ENCODE measurements around the gene TTC12. TPM values are rescaled to one million over a fixed set of nuclear protein-coding genes. Genes with fewer than 3 reads are reported as not detected.

TTC12 gene
- total RNA-seq, 1 donor from 2014 or later, result 17.6 TPM

DNA sequence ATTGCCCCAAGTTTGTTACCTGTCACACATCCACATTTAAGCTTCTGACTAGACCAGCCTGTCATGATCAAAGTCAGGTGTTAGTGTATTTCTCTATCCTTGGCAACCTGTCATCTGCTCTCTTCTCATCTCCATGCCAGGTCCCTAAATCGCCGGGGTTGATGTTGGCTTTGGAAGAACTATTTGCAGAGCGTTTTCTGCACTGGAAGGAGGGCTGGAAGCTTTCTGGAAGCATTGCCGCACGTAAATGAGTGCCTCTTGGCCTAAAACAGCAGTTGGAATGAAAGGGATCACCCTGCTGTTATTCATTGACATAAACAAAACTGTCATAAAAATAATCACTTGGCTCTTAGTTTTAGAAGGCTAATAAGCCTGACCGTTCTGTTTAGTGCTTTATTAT lies 1.4 kb downstream of the TTC12 start:
- Histone ChIP-seq H3K4me3 (no peak overlapping the region), H3K4me1 (peaks cover 16% of the 10 kb centered on the region), H3K27me3 (ENCODE audit: low read depth) (no peaks in the 10 kb centered on the region), H3K36me3 (no peaks in the 10 kb centered on the region), H3K9me3 (no peaks in the 10 kb centered on the region), H3K27ac (no peak overlapping the region)
- intact Hi-C loops (cut with DNase I), result no loop called here
- ATAC-seq (no peak), DNase-seq (no peak)
- TF ChIP-seq, protein P1, sequence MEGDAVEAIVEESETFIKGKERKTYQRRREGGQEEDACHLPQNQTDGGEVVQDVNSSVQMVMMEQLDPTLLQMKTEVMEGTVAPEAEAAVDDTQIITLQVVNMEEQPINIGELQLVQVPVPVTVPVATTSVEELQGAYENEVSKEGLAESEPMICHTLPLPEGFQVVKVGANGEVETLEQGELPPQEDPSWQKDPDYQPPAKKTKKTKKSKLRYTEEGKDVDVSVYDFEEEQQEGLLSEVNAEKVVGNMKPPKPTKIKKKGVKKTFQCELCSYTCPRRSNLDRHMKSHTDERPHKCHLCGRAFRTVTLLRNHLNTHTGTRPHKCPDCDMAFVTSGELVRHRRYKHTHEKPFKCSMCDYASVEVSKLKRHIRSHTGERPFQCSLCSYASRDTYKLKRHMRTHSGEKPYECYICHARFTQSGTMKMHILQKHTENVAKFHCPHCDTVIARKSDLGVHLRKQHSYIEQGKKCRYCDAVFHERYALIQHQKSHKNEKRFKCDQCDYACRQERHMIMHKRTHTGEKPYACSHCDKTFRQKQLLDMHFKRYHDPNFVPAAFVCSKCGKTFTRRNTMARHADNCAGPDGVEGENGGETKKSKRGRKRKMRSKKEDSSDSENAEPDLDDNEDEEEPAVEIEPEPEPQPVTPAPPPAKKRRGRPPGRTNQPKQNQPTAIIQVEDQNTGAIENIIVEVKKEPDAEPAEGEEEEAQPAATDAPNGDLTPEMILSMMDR (IDR thresholded peaks at IDR 0.05), result no peak

DNA sequence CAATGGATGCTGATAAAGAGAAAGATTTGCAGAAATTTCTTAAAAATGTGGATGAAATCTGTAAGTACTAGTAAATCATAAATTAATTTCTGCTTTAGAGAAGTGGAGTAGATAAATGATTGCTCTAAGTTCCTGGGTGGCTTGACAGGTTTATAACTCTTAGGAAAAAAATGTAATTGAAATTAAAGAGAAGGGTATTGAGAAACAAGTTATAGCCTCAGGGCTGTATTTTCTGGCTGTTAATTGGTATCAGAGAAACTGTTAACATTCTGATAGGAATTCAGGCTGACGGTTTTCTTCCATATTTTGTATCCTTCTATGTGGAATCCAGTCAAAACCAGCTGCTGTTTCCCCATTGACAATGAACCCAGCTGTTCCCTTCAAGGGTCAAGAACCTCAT lies 1.9 kb downstream of the TTC12 start:
- H3K36me3 ChIP-seq, result no peaks in the 10 kb centered on the region
- H3K27ac ChIP-seq, result no peak overlapping the region
- H3K9me3 ChIP-seq, result no peaks in the 10 kb centered on the region
- ATAC-seq (no peak), DNase-seq (no peak)
- TF ChIP-seq, protein P1 (IDR thresholded peaks at IDR 0.05), result no peak
- intact Hi-C loops (cut with DNase I), result no loop called here
- no peak overlapping the region for H3K4me3 ChIP-seq
- peaks cover 16% of the 10 kb centered on the region for H3K4me1 ChIP-seq
- H3K27me3 ChIP-seq (ENCODE audit: low read depth), result no peaks in the 10 kb centered on the region

DNA sequence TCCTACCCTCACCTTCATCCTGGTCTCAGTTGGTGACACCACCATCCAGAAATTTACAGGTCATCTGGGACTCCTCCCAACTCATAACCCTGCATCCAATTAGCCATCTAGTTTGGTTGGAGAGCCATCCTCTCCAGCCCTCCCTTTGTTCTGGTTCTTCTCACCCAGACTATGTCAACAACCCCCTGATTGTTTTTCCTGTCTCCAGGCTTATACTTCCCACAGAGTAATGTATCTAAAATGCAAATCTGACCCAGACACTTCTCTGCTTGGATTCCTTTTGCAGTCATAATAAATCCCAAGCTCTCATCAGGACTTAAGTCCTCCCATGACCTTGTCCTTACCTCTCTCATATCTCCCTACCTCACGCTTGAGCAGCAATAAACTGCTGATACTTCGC lies 3.0 kb downstream of the TTC12 start:
- peaks cover 16% of the 10 kb centered on the region for H3K4me1 ChIP-seq
- H3K27ac ChIP-seq, result no peak overlapping the region
- no peaks in the 10 kb centered on the region for H3K27me3 ChIP-seq (ENCODE audit: low read depth)
- intact Hi-C loops (cut with DNase I), result no loop called here
- TF ChIP-seq, protein P1 (IDR thresholded peaks at IDR 0.05), result no peak
- no peaks in the 10 kb centered on the region for H3K36me3 ChIP-seq
- DNase-seq (no peak), ATAC-seq (no peak)
- H3K9me3 ChIP-seq, result no peaks in the 10 kb centered on the region
- H3K4me3 ChIP-seq, result no peak overlapping the region

DNA sequence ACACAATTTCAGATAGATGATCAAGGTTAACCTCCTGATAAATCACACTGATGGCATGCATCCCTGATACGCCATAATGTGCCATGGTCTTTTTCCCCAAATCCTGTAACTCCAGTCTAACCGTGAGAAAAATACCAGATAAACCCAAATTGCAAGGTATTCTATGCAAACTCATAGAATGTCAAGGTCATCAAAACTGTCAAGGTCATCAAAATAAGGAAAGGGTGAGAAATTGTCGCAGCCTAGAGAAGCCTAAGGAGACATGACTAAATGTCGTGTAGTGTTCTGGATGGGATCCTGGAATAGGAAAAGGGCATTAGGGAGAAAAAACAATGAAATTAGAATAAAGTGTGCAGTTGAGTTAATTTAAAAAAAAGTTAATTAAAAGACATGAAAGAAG lies 4.7 kb downstream of the TTC12 start:
- DNase-seq, result no peak

DNA sequence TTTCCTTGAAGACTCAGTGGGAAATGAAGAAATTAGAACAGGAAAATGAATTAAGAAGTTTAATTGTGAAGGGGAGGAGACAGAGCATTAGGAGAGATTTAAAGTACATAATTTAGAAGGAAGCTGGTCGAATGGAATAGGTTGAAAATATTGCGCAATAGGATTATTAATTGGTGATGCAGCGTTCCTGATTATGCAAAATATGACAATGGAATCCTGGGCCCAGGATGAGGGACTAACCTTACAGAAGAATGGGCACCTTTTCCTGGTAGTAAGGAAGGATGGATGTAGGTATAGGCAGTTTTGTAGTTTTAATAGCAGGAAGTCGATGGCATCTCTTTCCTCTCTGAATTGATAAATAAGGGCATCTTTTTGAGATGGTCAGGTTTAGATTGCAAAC lies 7.8 kb downstream of the TTC12 start:
- TF ChIP-seq, protein P1 (IDR thresholded peaks at IDR 0.05), result no peak
- intact Hi-C loops (cut with DNase I), result no loop called here
- ATAC-seq, result no peak
- no peak overlapping the region for H3K4me3 ChIP-seq
- peaks cover 40% of the 10 kb centered on the region for H3K36me3 ChIP-seq
- H3K9me3 ChIP-seq, result no peaks in the 10 kb centered on the region
- no peaks in the 10 kb centered on the region for H3K27me3 ChIP-seq (ENCODE audit: low read depth)
- no peaks in the 10 kb centered on the region for H3K4me1 ChIP-seq
- no peak for DNase-seq
- H3K27ac ChIP-seq, result no peak overlapping the region

More for the DNA sequence above, 4.7 kb downstream of the TTC12 start:
- peaks cover 9% of the 10 kb centered on the region for H3K36me3 ChIP-seq
- no peak overlapping the region for H3K27ac ChIP-seq
- intact Hi-C loops (cut with DNase I), result no loop called here
- no peaks in the 10 kb centered on the region for H3K27me3 ChIP-seq (ENCODE audit: low read depth)
- no peak for ATAC-seq
- TF ChIP-seq, protein P1 (IDR thresholded peaks at IDR 0.05), result no peak
- peaks cover 10% of the 10 kb centered on the region for H3K4me1 ChIP-seq
- H3K9me3 ChIP-seq, result no peaks in the 10 kb centered on the region
- H3K4me3 ChIP-seq, result no peak overlapping the region

DNA sequence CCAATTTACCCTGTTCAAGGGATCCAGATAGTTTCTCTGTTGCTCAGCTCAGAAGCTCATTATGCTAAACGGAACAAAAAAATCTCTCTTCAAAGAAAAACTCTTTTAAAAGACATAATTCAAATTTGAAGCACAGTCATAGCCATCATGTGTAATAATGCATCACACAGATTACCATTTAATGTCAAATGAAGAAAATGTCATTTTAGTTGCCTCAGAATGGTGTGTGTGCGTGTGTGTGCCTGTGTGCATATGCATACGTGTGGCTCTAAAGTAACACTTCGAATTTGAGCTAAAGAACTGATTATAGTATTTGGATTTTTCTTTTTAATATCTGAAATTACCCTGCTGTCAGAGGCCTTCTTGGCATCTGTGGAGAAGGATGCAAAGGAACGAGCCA lies 9.9 kb downstream of the TTC12 start:
- H3K4me1 ChIP-seq, result no peaks in the 10 kb centered on the region
- H3K9me3 ChIP-seq, result no peaks in the 10 kb centered on the region
- H3K4me3 ChIP-seq, result no peak overlapping the region
- DNase-seq, result no peak
- H3K36me3 ChIP-seq, result peaks cover 61% of the 10 kb centered on the region
- intact Hi-C loops (cut with DNase I), result no loop called here
- H3K27ac ChIP-seq, result no peak overlapping the region
- TF ChIP-seq, protein P1 (IDR thresholded peaks at IDR 0.05), result no peak
- ATAC-seq, result no peak
- no peaks in the 10 kb centered on the region for H3K27me3 ChIP-seq (ENCODE audit: low read depth)

Data from lower lobe of right lung (tissue), 2 donors.